ENCODE data around the gene IL1RL2. TPM values are rescaled to one million over a fixed set of nuclear protein-coding genes. Genes with fewer than 3 reads are reported as not detected.
A peak's percentile ranks its signal among the peaks of the same experiment; 100 is the strongest.

Gene IL1RL2
- total RNA-seq, 3 donors from 2014 or later (not counting 1 experiment from before 2014, with no cell fraction given) = not detected

- peaks cover 44 to 55% of the 10 kb centered on the region in 2 donors for H3K4me1 Mint-ChIP-seq
These were observed 86.9 kb downstream of the IL1RL2 start for GRCh38 chr2:102273619-102274211.

GRCh38 chr2:102276549-102277201, 89.9 kb downstream of the IL1RL2 start:
- H3K4me1 Mint-ChIP-seq = peaks cover 45 to 49% of the 10 kb centered on the region in 2 donors
- intact Hi-C loops (cut with micrococcal nuclease) = no loop called here
- Histone ChIP-seq H3K9me3 (ENCODE audit: control insufficient read depth, insufficient read depth, low read length) (no peaks in the 10 kb centered on the region), H3K4me1 (ENCODE audit: control insufficient read depth, insufficient read depth, low read length) (peaks cover 35% of the 10 kb centered on the region), H3K27me3 (ENCODE audit: control insufficient read depth, insufficient read depth, low read length) (no peaks in the 10 kb centered on the region), H3K36me3 (ENCODE audit: control insufficient read depth, insufficient read depth, low read length) (no peaks in the 10 kb centered on the region), H3K27ac (ENCODE audit: low read length) (no peak overlapping the region), H3K4me3 (ENCODE audit: low read length) (no peak overlapping the region)
- ATAC-seq (peak in 2 of 3 donors; percentile 31 to 64), DNase-seq (peak in 1 of 2 donors; percentile 19)
- H3K27me3 Mint-ChIP-seq (ENCODE audit: low read depth in 2 of 2) = peaks cover 0 to 4% of the 10 kb centered on the region in 2 donors
- H3K9me3 Mint-ChIP-seq = no peaks in the 10 kb centered on the region
- peak overlapping the region; percentile 55 for H3K4me3 Mint-ChIP-seq
- no peak overlapping the region for H3K27ac Mint-ChIP-seq
- TF ChIP-seq CTCF (IDR thresholded peaks at IDR 0.05) = no peak
- 55% methylated on average over 2 of the region's 2 CpGs for whole genome bisulfite sequencing (ENCODE audit: insufficient coverage)
- H3K36me3 Mint-ChIP-seq = no peaks in the 10 kb centered on the region

More at GRCh38 chr2:102273619-102274211, 86.9 kb downstream of the IL1RL2 start:
- Histone ChIP-seq H3K9me3 (ENCODE audit: control insufficient read depth, insufficient read depth, low read length) (no peaks in the 10 kb centered on the region), H3K4me3 (ENCODE audit: low read length) (no peak overlapping the region), H3K27ac (ENCODE audit: low read length) (no peak overlapping the region), H3K36me3 (ENCODE audit: control insufficient read depth, insufficient read depth, low read length) (no peaks in the 10 kb centered on the region), H3K27me3 (ENCODE audit: control insufficient read depth, insufficient read depth, low read length) (no peaks in the 10 kb centered on the region), H3K4me1 (ENCODE audit: control insufficient read depth, insufficient read depth, low read length) (peaks cover 33% of the 10 kb centered on the region)
- WGBS (ENCODE audit: insufficient coverage) = 84% methylated on average over 6 of the region's 6 CpGs
- Mint-ChIP-seq H3K27ac (no peak overlapping the region), H3K9me3 (no peaks in the 10 kb centered on the region), H3K36me3 (no peaks in the 10 kb centered on the region), H3K4me3 (no peak overlapping the region), H3K27me3 (ENCODE audit: low read depth in 2 of 2) (peaks cover 0 to 12% of the 10 kb centered on the region in 2 donors)
- intact Hi-C loops (cut with micrococcal nuclease) = no loop called here
- ATAC-seq (no peak), DNase-seq (no peak)
- no peak for TF ChIP-seq CTCF (IDR thresholded peaks at IDR 0.05)

- peak overlapping the region; percentile 55 for H3K4me3 Mint-ChIP-seq
- H3K27me3 Mint-ChIP-seq (ENCODE audit: low read depth in 2 of 2) = peaks cover 0 to 4% of the 10 kb centered on the region in 2 donors
- intact Hi-C loops (cut with micrococcal nuclease) = no loop called here
- H3K4me1 Mint-ChIP-seq = peaks cover 39 to 43% of the 10 kb centered on the region in 2 donors
- H3K36me3 ChIP-seq (ENCODE audit: control insufficient read depth, insufficient read depth, low read length) = no peaks in the 10 kb centered on the region
- no peaks in the 10 kb centered on the region for H3K9me3 Mint-ChIP-seq
- H3K4me1 ChIP-seq (ENCODE audit: control insufficient read depth, insufficient read depth, low read length) = peaks cover 31% of the 10 kb centered on the region
- no peaks in the 10 kb centered on the region for H3K27me3 ChIP-seq (ENCODE audit: control insufficient read depth, insufficient read depth, low read length)
- H3K4me3 ChIP-seq (ENCODE audit: low read length) = no peak overlapping the region
- H3K27ac ChIP-seq (ENCODE audit: low read length) = no peak overlapping the region
- TF ChIP-seq CTCF (IDR thresholded peaks at IDR 0.05) = no peak
- ATAC-seq (no peak), DNase-seq (no peak)
- no peaks in the 10 kb centered on the region for H3K9me3 ChIP-seq (ENCODE audit: control insufficient read depth, insufficient read depth, low read length)
- no peak overlapping the region for H3K27ac Mint-ChIP-seq
- no peaks in the 10 kb centered on the region for H3K36me3 Mint-ChIP-seq
- 100% methylated on average over 1 of the region's 1 CpG for WGBS (ENCODE audit: insufficient coverage)
These were observed 90.4 kb downstream of the IL1RL2 start for GRCh38 chr2:102277202-102277700.
